ENCODE measurements around the gene ADPRH.

The ADPRH gene

GRCh38 chr3:119630128-119630879, 51.0 kb downstream of the ADPRH start:
- DNase-seq (ENCODE audit: low read depth), result peak; percentile 78

GRCh38 chr3:119630880-119631329, 51.6 kb downstream of the ADPRH start:
- no peak for DNase-seq (ENCODE audit: low read depth)

GRCh38 chr3:119631516-119631915, 52.2 kb downstream of the ADPRH start:
- no peak for DNase-seq (ENCODE audit: low read depth)

GRCh38 chr3:119632216-119632615, 52.9 kb downstream of the ADPRH start:
- DNase-seq (ENCODE audit: low read depth), result no peak

DNA sequence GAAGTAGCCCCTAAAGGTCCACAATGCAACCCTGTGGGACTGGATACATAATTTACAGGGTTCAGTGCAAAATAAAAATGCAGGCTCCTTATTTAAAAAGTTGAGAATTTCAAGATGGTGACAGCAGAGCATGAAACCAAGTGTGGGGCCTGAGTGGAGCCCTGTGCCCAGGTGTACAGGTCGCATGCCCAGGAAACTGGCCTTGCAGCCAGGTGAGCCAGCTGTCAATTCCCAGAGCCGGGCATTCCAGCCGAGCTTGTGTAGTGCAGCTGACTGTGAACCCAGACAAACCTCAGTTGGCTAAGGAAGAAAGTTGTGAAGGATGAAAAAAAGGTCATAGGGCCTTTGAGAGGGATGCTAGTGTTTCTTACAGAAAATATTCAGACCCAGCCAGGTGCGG, 53.5 kb downstream of the ADPRH start:
- no peak for DNase-seq (ENCODE audit: low read depth)

- no peak for DNase-seq (ENCODE audit: low read depth)
These were observed 56.4 kb downstream of the ADPRH start for GRCh38 chr3:119635719-119636118.

DNA sequence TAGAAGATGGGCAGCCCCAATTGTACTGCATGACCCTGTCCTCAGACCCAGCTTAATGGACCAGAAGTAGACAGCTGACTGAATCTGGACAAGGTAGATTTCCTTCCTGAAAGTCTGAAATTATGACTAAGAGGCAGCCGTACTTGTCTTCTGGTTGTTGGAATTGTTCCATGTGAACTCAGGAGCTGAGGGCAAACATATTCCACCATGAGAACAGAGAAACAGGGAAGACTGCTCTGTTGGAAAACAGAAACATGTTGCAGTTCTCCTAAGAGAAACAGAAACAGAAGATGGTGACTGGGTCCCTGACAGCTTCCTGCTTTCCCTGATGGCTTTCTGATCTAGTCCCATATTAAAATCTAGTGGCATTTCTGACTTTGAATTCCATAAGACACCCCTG, 57.0 kb downstream of the ADPRH start:
- DNase-seq (ENCODE audit: low read depth), result peak; percentile 81

GRCh38 chr3:119636891-119637611, 57.8 kb downstream of the ADPRH start:
- no peak for DNase-seq (ENCODE audit: low read depth)

DNA sequence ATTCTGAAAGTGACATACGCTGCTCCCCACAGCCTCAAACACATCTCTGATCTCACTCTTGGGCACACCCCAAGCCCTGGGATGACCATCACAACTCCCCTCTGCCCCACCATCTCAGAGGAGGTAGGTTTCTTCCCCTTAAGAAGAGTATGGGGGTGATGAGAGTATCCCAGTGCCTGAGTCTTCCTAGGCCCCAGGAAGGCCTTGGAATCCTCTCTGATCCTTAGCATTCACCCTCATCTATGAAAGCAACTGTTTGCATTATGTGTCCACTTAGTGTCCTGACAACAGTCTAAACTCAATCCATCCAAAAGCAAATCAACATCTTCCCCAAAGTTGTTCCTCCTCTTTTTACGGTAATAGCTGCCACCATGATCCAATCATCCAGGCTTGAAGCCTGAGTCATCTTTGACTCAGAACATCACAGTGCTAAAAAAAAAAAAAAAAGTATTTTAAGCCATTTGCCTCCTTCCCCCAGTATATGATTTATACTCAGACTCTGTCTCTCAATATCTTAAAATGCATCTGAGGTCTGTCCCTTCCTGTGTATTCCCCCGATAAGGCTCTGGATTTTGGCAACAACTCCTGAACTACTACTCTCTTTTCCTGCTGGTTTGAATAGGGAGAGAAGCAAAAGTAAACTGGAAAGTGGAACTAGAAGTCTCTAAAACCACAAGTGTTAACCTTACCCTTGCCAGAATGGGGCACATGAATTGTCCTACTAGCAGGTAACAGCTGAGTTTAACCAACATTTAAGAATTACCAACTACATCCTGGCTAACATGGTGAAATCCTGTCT, 58.6 kb downstream of the ADPRH start:
- peak; percentile 91 for DNase-seq (ENCODE audit: low read depth)

Data from amniotic epithelial cell (primary cell).